Fibroblast of lung (primary cell): ENCODE measurements around the gene NHSL2. TPM values are rescaled to one million over a fixed set of nuclear protein-coding genes. Genes with fewer than 3 reads are reported as not detected.

Experiments
- DNase-seq, 2 donors: peaks; one replicate each; pipeline versions ENCODE4 v3.0.0 to v3.0.0-alpha.2; 2010; ENCODE audit warnings: low read depth in 2 of 2
- H2AFZ ChIP-seq: 2 replicates; pipeline ENCODE4 v1.5.1; 2012; ENCODE audit warnings: low read length, control low read depth, inconsistent platforms
- H3K27ac ChIP-seq: 2 replicates; pipeline ENCODE4 v1.5.1; 2011; ENCODE audit warnings: low read length, control low read depth; ENCODE audit not compliant: insufficient read depth
- H3K27me3 ChIP-seq: 2 replicates; pipeline ENCODE4 v1.5.1; 2011; ENCODE audit warnings: mild to moderate bottlenecking, low read length; ENCODE audit not compliant: control insufficient read depth, insufficient read depth
- H3K36me3 ChIP-seq: 2 replicates; pipeline ENCODE4 v1.5.1; 2011; ENCODE audit warnings: low read length; ENCODE audit not compliant: control insufficient read depth, insufficient read depth
- H3K4me1 ChIP-seq: 2 replicates; pipeline ENCODE4 v1.5.1; 2011; ENCODE audit warnings: low read length; ENCODE audit not compliant: control insufficient read depth, insufficient read depth; ENCODE audit errors: extremely low read depth
- H3K4me2 ChIP-seq: 2 replicates; pipeline ENCODE4 v1.5.1; 2011; ENCODE audit warnings: low read length, control low read depth; ENCODE audit not compliant: insufficient read depth; ENCODE audit errors: extremely low read depth
- H3K4me3 ChIP-seq, 4 experiments: fragments of 200-600 bp in 1 of 4; sonication (generic) in 1 of 4; replicated peaks in 1 of 4; 2 replicates each; pipeline ENCODE4 v1.5.1; 2011 to 2016; ENCODE audit warnings: low read length in 4 of 4, low read depth in 3 of 4, mild to moderate bottlenecking in 3 of 4, control low read depth in 2 of 4, inconsistent platforms in 1 of 4, mixed read lengths in 1 of 4; ENCODE audit not compliant: insufficient read depth in 1 of 4; ENCODE audit errors: control extremely low read depth in 1 of 4
- H3K79me2 ChIP-seq: 2 replicates; pipeline ENCODE4 v1.5.1; 2012; ENCODE audit warnings: mild to moderate bottlenecking, low read length, inconsistent platforms; ENCODE audit not compliant: control insufficient read depth, insufficient read depth
- H3K9ac ChIP-seq: 2 replicates; pipeline ENCODE4 v1.5.1; 2011; ENCODE audit warnings: mild to moderate bottlenecking, low read length, control low read depth; ENCODE audit not compliant: insufficient read depth
- H3K9me3 ChIP-seq: 2 replicates; pipeline ENCODE4 v1.5.1; 2012; ENCODE audit warnings: low read depth, low read length; ENCODE audit not compliant: control insufficient read depth, insufficient read depth
- H4K20me1 ChIP-seq: 2 replicates; pipeline ENCODE4 v1.5.1; 2011; ENCODE audit warnings: low read length; ENCODE audit not compliant: control insufficient read depth, insufficient read depth; ENCODE audit errors: extremely low read depth
- EZH2 ChIP-seq: IDR thresholded peaks from 2 replicates; pipeline ENCODE4 v1.5.1; 2012; ENCODE audit warnings: low read length, control low read depth, mild to moderate bottlenecking; ENCODE audit errors: missing control alignments
- polyA plus RNA-seq, 2 donors: library from polyadenylated mRNA; depleted of rRNA in 1 of 2; stranded (reverse) in 1 of 2; unstranded in 1 of 2; fragments of >200 nt; gene quantifications; 2 replicates each; pipeline ENCODE4 v1.2.1, GENCODE V29; 2011 to 2012; ENCODE audit warnings: missing spikeins in 1 of 2
- total RNA-seq: library from RNA; depleted of rRNA; stranded (reverse); fragments of >200 nt; gene quantifications from 2 replicates; pipeline ENCODE4 v1.2.1, GENCODE V29; 2014
- TF ChIP-seq, protein P1 (sequence below), 2 donors: IDR thresholded peaks in 1 of 2; conservative IDR thresholded peaks in 1 of 2; 1 replicate in 1 of 2; 2 replicates in 1 of 2; pipeline ENCODE4 v1.5.1; 2011 to 2012; ENCODE audit warnings: low read length in 2 of 2, control low read depth in 1 of 2, inconsistent platforms in 1 of 2, low read depth in 1 of 2, mild to moderate bottlenecking in 1 of 2

The NHSL2 gene
- total and polyA plus RNA-seq, 2 donors (not counting 1 experiment from before 2014, with no cell fraction given), result 4.3 to 9.7 TPM

- Histone ChIP-seq H3K4me1 (no peaks in the 10 kb centered on the region), H3K9me3 (no peaks in the 10 kb centered on the region), H3K27me3 (no peaks in the 10 kb centered on the region), H2AFZ (no peak overlapping the region), H4K20me1 (no peaks in the 10 kb centered on the region), H3K4me2 (no peak overlapping the region), H3K4me3 (no peak overlapping the region), H3K36me3 (no peaks in the 10 kb centered on the region), H3K27ac (no peak overlapping the region), H3K9ac (no peak overlapping the region), H3K79me2 (no peaks in the 10 kb centered on the region)
- DNase-seq, result no peak
- no peak for TF ChIP-seq EZH2
- TF ChIP-seq, protein P1, sequence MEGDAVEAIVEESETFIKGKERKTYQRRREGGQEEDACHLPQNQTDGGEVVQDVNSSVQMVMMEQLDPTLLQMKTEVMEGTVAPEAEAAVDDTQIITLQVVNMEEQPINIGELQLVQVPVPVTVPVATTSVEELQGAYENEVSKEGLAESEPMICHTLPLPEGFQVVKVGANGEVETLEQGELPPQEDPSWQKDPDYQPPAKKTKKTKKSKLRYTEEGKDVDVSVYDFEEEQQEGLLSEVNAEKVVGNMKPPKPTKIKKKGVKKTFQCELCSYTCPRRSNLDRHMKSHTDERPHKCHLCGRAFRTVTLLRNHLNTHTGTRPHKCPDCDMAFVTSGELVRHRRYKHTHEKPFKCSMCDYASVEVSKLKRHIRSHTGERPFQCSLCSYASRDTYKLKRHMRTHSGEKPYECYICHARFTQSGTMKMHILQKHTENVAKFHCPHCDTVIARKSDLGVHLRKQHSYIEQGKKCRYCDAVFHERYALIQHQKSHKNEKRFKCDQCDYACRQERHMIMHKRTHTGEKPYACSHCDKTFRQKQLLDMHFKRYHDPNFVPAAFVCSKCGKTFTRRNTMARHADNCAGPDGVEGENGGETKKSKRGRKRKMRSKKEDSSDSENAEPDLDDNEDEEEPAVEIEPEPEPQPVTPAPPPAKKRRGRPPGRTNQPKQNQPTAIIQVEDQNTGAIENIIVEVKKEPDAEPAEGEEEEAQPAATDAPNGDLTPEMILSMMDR (conservative IDR thresholded peaks at IDR 0.05 in 1 of 2, IDR thresholded peaks at IDR 0.05 in 1 of 2; ENCODE audit: low read depth in 1 of 2, low read length in 2 of 2), result no peak
These were observed 235.9 kb downstream of the NHSL2 start for GRCh38 chrX:72146527-72146926.

DNA sequence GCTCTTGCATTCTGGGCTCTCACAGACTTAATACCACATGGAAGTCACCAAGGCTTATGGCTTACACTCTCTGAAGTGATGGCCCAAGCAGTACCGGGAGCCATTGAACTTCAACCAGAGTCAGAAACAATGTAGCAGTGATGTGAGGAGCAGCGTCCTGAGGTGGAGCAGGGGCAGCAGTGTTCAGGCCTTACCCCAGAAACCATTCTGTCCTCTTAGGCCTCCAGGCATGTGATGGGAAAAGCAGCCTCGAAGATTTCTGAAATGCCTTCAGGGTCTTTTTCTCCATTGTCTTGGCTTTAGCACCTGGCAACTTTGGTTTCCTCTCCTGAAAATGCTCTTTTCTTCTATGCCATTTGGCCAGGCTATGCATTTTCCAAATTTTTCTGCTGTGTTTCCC is 248.1 kb downstream of the NHSL2 start:
- Histone ChIP-seq H2AFZ (no peak overlapping the region), H4K20me1 (no peaks in the 10 kb centered on the region), H3K36me3 (no peaks in the 10 kb centered on the region), H3K27ac (no peak overlapping the region), H3K9ac (no peak overlapping the region), H3K4me1 (no peaks in the 10 kb centered on the region), H3K79me2 (no peaks in the 10 kb centered on the region), H3K9me3 (no peaks in the 10 kb centered on the region), H3K4me2 (no peak overlapping the region), H3K4me3 (no peak overlapping the region), H3K27me3 (no peaks in the 10 kb centered on the region)
- TF ChIP-seq, protein P1 (conservative IDR thresholded peaks at IDR 0.05 in 1 of 2, IDR thresholded peaks at IDR 0.05 in 1 of 2; ENCODE audit: low read depth in 1 of 2, low read length in 2 of 2), result no peak
- TF ChIP-seq EZH2, result no peak
- no peak for DNase-seq

- H4K20me1 ChIP-seq, result no peaks in the 10 kb centered on the region
- H3K4me2 ChIP-seq, result no peak overlapping the region
- no peaks in the 10 kb centered on the region for H3K4me1 ChIP-seq
- H3K27ac ChIP-seq, result no peak overlapping the region
- H2AFZ ChIP-seq, result no peak overlapping the region
- no peak overlapping the region for H3K4me3 ChIP-seq
- no peaks in the 10 kb centered on the region for H3K36me3 ChIP-seq
- DNase-seq, result no peak
- no peak overlapping the region for H3K9ac ChIP-seq
- H3K9me3 ChIP-seq, result no peaks in the 10 kb centered on the region
- TF ChIP-seq, protein P1 (conservative IDR thresholded peaks at IDR 0.05 in 1 of 2, IDR thresholded peaks at IDR 0.05 in 1 of 2; ENCODE audit: low read depth in 1 of 2, low read length in 2 of 2), result no peak
- TF ChIP-seq EZH2, result no peak
- no peaks in the 10 kb centered on the region for H3K27me3 ChIP-seq
- H3K79me2 ChIP-seq, result no peaks in the 10 kb centered on the region
These were observed 249.1 kb downstream of the NHSL2 start for GRCh38 chrX:72159769-72160168.
